Sigmoid colon (tissue), 7 donors: Measurements from ENCODE around the gene RAD51D. TPM values are rescaled to one million over a fixed set of nuclear protein-coding genes. Genes with fewer than 3 reads are reported as not detected.

Experiments
- DNase-seq: peaks from one replicate; pipeline ENCODE4 v3.0.0-alpha.2; 2019
- H3K27ac ChIP-seq, 4 donors: fragments of 200-600 bp; sonication (generic); one replicate each; pipeline ENCODE4 v1.5.1; 2016 to 2019; ENCODE audit warnings: mild to moderate bottlenecking in 1 of 4
- H3K27me3 ChIP-seq, 3 donors: fragments of 200-600 bp; sonication (generic); one replicate each; pipeline ENCODE4 v1.5.1; 2019; ENCODE audit warnings: mild to moderate bottlenecking in 1 of 3
- H3K36me3 ChIP-seq, 4 donors: fragments of 200-600 bp; sonication (generic); one replicate each; pipeline ENCODE4 v1.5.1; 2016 to 2019
- H3K4me1 ChIP-seq, 4 donors: fragments of 200-600 bp; sonication (generic); one replicate each; pipeline ENCODE4 v1.5.1; 2017 to 2019
- H3K4me3 ChIP-seq, 4 donors: fragments of 200-600 bp; sonication (generic); one replicate each; pipeline ENCODE4 v1.5.1; 2017 to 2019; ENCODE audit warnings: mild to moderate bottlenecking in 2 of 4, moderate library complexity in 1 of 4
- H3K9me3 ChIP-seq, 4 donors: fragments of 200-600 bp in 3 of 4; sonication (generic) in 3 of 4; one replicate each; pipeline versions ENCODE4 v1.5.1 to v1.6.1; 2013 to 2019
- EP300 ChIP-seq, 4 donors: sonication (generic); formaldehyde crosslinking; IDR thresholded peaks; one replicate each; pipeline ENCODE4 v1.6.1; 2017; ENCODE audit warnings: antibody characterized with exemption in 4 of 4
- POLR2A ChIP-seq, 2 donors: fragments of 450-650 bp; IDR thresholded peaks; one replicate each; pipeline ENCODE4 v1.6.1; 2016; ENCODE audit warnings: antibody characterized with exemption in 2 of 2, mild to moderate bottlenecking in 2 of 2, moderate library complexity in 2 of 2
- POLR2AphosphoS5 ChIP-seq, 4 donors: sonication (generic); formaldehyde crosslinking; IDR thresholded peaks; one replicate each; pipeline ENCODE4 v1.6.1; 2017; ENCODE audit warnings: antibody characterized with exemption in 4 of 4
- WGBS, 2 donors: extraction: QIAGEN DNeasy Blood & Tissue Kit; methylation state at CpG; one replicate each; pipeline ENCODE4 v1.1.7; 2013; 5-methylcytosine and 5-hydroxymethylcytosine counted together
- intact Hi-C: fragments of 100-400 bp; cut with DNase I; formaldehyde crosslinking; loops from one replicate; pipeline ENCODE4 v1.15.1; 2023
- polyA plus RNA-seq, 3 donors: library from polyadenylated mRNA; stranded (reverse); fragments of 200-250 nt; gene quantifications; one replicate each; pipeline ENCODE4 v1.2.3, GENCODE V29; 2013
- total RNA-seq, 4 donors: library from RNA; depleted of rRNA; stranded (reverse); fragments of >200 nt; gene quantifications; one replicate each; pipeline ENCODE4 v1.1.0, GENCODE V29; 2016
- TF ChIP-seq, protein P1 (sequence below), 4 experiments: fragments of 450-650 bp in 3 of 4; fragments of 200-600 bp in 1 of 4; IDR thresholded peaks; one replicate each; pipeline ENCODE4 v1.5.1; 2016 to 2019; ENCODE audit warnings: antibody characterized with exemption in 4 of 4, mild to moderate bottlenecking in 3 of 4, moderate library complexity in 2 of 4
- donor health status: healthy with polysubstance abuse.
- donor health status: Bipolar disorder and iron deficiency.
- donor health status: healthy.

The RAD51D gene
- total and polyA plus RNA-seq, 7 donors = 2.8 to 12.6 (median 7.6) TPM

DNA sequence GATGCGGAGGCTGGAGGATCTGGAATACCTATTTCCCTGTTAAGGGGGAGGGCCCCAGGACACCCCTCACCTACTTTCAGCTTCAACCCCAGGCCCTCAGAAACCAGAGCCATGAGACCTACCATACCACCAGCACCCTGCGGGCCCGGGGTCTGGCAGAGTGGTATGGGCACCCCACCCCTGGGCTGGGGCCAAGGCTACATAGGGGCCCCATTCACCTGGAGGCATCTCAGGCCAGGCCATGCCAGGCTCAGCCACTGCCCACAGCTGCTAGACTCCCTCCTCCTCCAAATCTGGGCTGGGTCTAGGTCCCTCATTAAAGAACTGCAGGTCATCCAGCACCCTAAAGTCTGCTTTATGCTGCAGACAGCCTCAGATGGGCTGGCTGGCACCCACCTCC lies 10.7 kb upstream of the RAD51D start:
- no peak for DNase-seq
- Histone ChIP-seq H3K27ac (no peak overlapping the region), H3K4me1 (no peaks in the 10 kb centered on the region), H3K27me3 (no peaks in the 10 kb centered on the region), H3K36me3 (peaks cover 0 to 42% (median 23%) of the 10 kb centered on the region in 4 donors), H3K9me3 (no peaks in the 10 kb centered on the region), H3K4me3 (no peak overlapping the region)
- TF ChIP-seq POLR2AphosphoS5 (IDR thresholded peaks at IDR 0.05) (no peak), POLR2A (IDR thresholded peaks at IDR 0.05) (no peak)
- WGBS, 2 donors = 95 to 98% methylated on average over 3 of the region's 3 CpGs
- intact Hi-C loops = no loop called here

GRCh38 chr17:35129973-35130351 lies 10.3 kb upstream of the RAD51D start:
- intact Hi-C loops = no loop called here

GRCh38 chr17:35129154-35129972 lies 9.7 kb upstream of the RAD51D start:
- TF ChIP-seq, protein P1, sequence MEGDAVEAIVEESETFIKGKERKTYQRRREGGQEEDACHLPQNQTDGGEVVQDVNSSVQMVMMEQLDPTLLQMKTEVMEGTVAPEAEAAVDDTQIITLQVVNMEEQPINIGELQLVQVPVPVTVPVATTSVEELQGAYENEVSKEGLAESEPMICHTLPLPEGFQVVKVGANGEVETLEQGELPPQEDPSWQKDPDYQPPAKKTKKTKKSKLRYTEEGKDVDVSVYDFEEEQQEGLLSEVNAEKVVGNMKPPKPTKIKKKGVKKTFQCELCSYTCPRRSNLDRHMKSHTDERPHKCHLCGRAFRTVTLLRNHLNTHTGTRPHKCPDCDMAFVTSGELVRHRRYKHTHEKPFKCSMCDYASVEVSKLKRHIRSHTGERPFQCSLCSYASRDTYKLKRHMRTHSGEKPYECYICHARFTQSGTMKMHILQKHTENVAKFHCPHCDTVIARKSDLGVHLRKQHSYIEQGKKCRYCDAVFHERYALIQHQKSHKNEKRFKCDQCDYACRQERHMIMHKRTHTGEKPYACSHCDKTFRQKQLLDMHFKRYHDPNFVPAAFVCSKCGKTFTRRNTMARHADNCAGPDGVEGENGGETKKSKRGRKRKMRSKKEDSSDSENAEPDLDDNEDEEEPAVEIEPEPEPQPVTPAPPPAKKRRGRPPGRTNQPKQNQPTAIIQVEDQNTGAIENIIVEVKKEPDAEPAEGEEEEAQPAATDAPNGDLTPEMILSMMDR (IDR thresholded peaks at IDR 0.05) = no peak
- TF ChIP-seq POLR2A (IDR thresholded peaks at IDR 0.05) (no peak), POLR2AphosphoS5 (IDR thresholded peaks at IDR 0.05) (no peak), EP300 (IDR thresholded peaks at IDR 0.05) (no peak)
- no peaks in the 10 kb centered on the region for H3K9me3 ChIP-seq
- H3K4me3 ChIP-seq = no peak overlapping the region
- peak overlapping the region in 1 of 4 donors; percentile 63 for H3K27ac ChIP-seq
- intact Hi-C loops = no loop called here
- no peak for DNase-seq
- 80 to 88% methylated on average over 11 of the region's 11 CpGs for WGBS, 2 donors
- no peaks in the 10 kb centered on the region for H3K27me3 ChIP-seq
- H3K36me3 ChIP-seq = peaks cover 0 to 32% (median 17%) of the 10 kb centered on the region in 4 donors
- no peaks in the 10 kb centered on the region for H3K4me1 ChIP-seq

More at GRCh38 chr17:35129973-35130351, 10.3 kb upstream of the RAD51D start:
- WGBS, 2 donors = 90 to 92% methylated on average over 5 of the region's 5 CpGs
- Histone ChIP-seq H3K27ac (no peak overlapping the region), H3K4me3 (no peak overlapping the region), H3K4me1 (no peaks in the 10 kb centered on the region), H3K36me3 (peaks cover 0 to 38% (median 21%) of the 10 kb centered on the region in 4 donors), H3K9me3 (no peaks in the 10 kb centered on the region), H3K27me3 (no peaks in the 10 kb centered on the region)
- no peak for DNase-seq
- no peak for TF ChIP-seq POLR2AphosphoS5 (IDR thresholded peaks at IDR 0.05)
- no peak for TF ChIP-seq POLR2A (IDR thresholded peaks at IDR 0.05)

DNA sequence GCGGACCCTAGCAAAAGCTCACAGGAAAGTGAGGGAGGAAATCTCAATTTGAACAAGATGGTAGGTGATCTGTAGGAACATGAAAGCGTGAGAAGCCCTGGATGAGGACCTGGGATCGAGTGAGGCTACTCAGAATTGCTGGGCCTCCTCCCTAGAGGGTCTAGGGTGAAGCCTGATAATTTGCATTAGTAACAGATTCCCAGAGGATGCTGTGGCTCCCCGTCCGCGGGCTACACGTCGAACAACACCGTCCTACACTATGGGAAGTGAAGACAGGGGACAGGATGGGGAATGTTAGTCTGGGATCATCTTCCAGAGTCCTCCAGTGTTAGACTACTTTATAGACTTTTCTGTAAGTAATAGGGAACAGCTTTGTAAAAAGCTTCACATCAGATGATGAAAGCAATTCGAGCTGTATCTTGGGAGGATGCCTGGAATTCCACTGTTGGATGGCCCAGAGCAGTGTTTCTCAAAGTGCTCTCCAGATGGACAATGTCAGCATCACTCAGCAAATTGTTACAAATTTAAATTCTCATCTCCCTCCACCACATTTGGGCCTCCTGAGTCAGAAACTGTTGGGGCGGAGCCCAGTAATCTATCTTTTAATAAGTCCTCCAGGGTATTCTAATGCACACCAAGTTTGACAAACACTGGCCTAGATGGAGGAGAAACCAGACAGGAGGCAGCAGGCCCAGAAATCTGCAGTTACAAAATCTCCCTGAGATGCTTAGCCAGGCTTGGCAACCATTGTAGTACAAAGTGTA lies 8.3 kb upstream of the RAD51D start:
- Histone ChIP-seq H3K27me3 (no peaks in the 10 kb centered on the region), H3K36me3 (peaks cover 0 to 18% (median 6%) of the 10 kb centered on the region in 4 donors), H3K4me3 (no peak overlapping the region), H3K27ac (peak overlapping the region in 1 of 4 donors; percentile 63), H3K4me1 (no peaks in the 10 kb centered on the region), H3K9me3 (no peaks in the 10 kb centered on the region)
- intact Hi-C loops = no loop called here
- peak; percentile 68 for DNase-seq
- TF ChIP-seq EP300 (IDR thresholded peaks at IDR 0.05) = no peak
- TF ChIP-seq, protein P1 (IDR thresholded peaks at IDR 0.05) = no peak
- TF ChIP-seq POLR2A (IDR thresholded peaks at IDR 0.05) = no peak
- peak in 1 of 4 donors; percentile 5 for TF ChIP-seq POLR2AphosphoS5 (IDR thresholded peaks at IDR 0.05)
- WGBS, 2 donors = 88 to 92% methylated on average over 11 of the region's 11 CpGs

DNA sequence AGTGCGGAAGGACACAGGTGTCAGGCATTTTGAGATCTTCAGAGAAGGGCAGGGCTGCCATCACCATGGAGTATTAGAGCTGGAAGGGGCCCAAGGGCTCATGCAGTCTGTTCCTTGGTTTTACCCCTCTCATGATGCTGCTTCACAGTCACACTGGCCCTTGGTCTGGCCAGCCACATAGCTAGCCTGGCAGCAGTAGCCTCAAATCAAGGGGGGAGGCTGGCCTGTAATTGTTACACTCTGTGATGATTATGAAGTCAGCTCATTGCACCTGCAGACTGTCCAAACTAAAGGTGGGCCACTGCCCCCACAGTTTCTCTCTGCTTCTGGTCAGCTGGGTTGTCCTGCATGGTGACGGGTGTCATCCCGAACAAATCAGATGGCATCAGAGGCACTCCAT lies 1.7 kb upstream of the RAD51D start, which contains the start of gene FNDC8:
Gene FNDC8, plus strand, starts transcription at position 301 of the 400 bp plus-strand sequence. Its CDS starts 79 bp downstream, at position 380.
- TF ChIP-seq POLR2A (IDR thresholded peaks at IDR 0.05) = no peak
- TF ChIP-seq EP300 (IDR thresholded peaks at IDR 0.05) = no peak
- Histone ChIP-seq H3K27ac (no peak within 1 kb of the TSS), H3K4me3 (no peak within 1 kb of the TSS), H3K4me1 (peaks cover 0 to 28% (median 23%) of the 10 kb centered on the region in 4 donors), H3K36me3 (no peaks in the 10 kb centered on the region), H3K9me3 (no peaks in the 10 kb centered on the region), H3K27me3 (no peaks in the 10 kb centered on the region)
- WGBS, 2 donors = 95 to 98% methylated on average over 3 of the region's 3 CpGs
- no peak for DNase-seq
- intact Hi-C loops = loop anchor here (5.0 kb wide), 1 partner anchor 34 kb away; no protein-coding TSS in a partner anchor

DNA sequence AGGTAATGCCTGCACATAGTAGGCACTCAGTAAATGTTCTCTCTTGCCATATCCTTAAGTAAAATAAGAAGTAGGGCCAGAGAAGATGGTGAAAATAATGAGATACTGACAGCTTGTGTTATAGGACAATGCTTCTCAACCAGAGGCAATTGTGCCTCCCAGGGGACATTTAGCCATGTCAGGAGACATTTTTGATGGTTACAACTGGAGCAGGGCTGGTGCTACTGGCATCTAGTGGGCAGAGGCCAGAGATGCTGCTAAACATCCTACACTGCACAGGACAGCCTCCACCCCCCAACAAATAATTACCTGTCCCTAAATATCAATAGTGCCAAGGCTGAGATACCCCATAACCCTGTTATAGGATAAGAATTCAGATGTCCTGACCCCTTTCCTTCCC lies 1.7 kb downstream of the RAD51D start:
- TF ChIP-seq, protein P1 (IDR thresholded peaks at IDR 0.05) = no peak
- TF ChIP-seq POLR2A (IDR thresholded peaks at IDR 0.05) (no peak), POLR2AphosphoS5 (IDR thresholded peaks at IDR 0.05) (no peak), EP300 (IDR thresholded peaks at IDR 0.05) (no peak)
- H3K27me3 ChIP-seq = no peaks in the 10 kb centered on the region
- H3K27ac ChIP-seq = peak overlapping the region in 1 of 4 donors; percentile 75
- peaks cover 0 to 28% (median 23%) of the 10 kb centered on the region in 4 donors for H3K4me1 ChIP-seq
- intact Hi-C loops = no loop called here
- H3K4me3 ChIP-seq = no peak overlapping the region
- no peak for DNase-seq
- no peaks in the 10 kb centered on the region for H3K36me3 ChIP-seq
- no peaks in the 10 kb centered on the region for H3K9me3 ChIP-seq
